Activated T-helper 17 cell treated with anti-CD3 and anti-CD28 coated beads, Interleukin-2, amount 50 U/mL, for 72 hours (primary cell): Measurements from ENCODE around the gene SPHK2. TPM values are rescaled to one million over a fixed set of nuclear protein-coding genes. Genes with fewer than 3 reads are reported as not detected.
"Not testable (repeated sequence)": the region's sequence is repeated elsewhere in the genome, so short reads cannot be mapped to it uniquely, and the experiment has no call there.

ENCODE experiments used
- ATAC-seq: fragments of 150-1000 bp; cut with Tn5 transposase; replicated peaks from 2 replicates; pipeline ENCODE4 v1.10.0; 2021; ENCODE audit warnings: mild to moderate bottlenecking, moderate library complexity
- H3K27ac Mint-ChIP-seq: one replicate; pipeline ENCODE4 v1.8.0; 2022; ENCODE audit warnings: mixed read lengths
- H3K27me3 Mint-ChIP-seq: one replicate; pipeline ENCODE4 v1.8.0; 2022; ENCODE audit warnings: mixed read lengths
- H3K36me3 Mint-ChIP-seq: one replicate; pipeline ENCODE4 v1.8.0; 2022; ENCODE audit warnings: low read depth, mild to moderate bottlenecking, mixed read lengths
- H3K4me1 Mint-ChIP-seq: one replicate; pipeline ENCODE4 v1.8.0; 2022; ENCODE audit warnings: mixed read lengths
- H3K4me3 Mint-ChIP-seq: one replicate; pipeline ENCODE4 v1.8.0; 2022; ENCODE audit warnings: mild to moderate bottlenecking, mixed read lengths
- H3K9me3 Mint-ChIP-seq: one replicate; pipeline ENCODE4 v1.8.0; 2022; ENCODE audit warnings: mixed read lengths
- total RNA-seq, 2 donors: library from RNA; stranded (reverse); gene quantifications; one replicate each; pipeline ENCODE4 v1.2.3, GENCODE V29; 2022

The SPHK2 gene
- total RNA-seq, 2 donors from 2014 or later, result 31.3 to 49.3 TPM

- H3K27me3 Mint-ChIP-seq, result no peaks in the 10 kb centered on the region
- H3K4me1 Mint-ChIP-seq, result peaks cover 25% of the 10 kb centered on the region
- no peaks in the 10 kb centered on the region for H3K36me3 Mint-ChIP-seq
- H3K9me3 Mint-ChIP-seq, result no peaks in the 10 kb centered on the region
- ATAC-seq, result peak; percentile 90
- peak within 1 kb of the TSS; percentile 93 for H3K4me3 Mint-ChIP-seq
- H3K27ac Mint-ChIP-seq, result peak within 1 kb of the TSS; percentile 92
Observed at GRCh38 chr19:48646001-48646721, 26.9 kb downstream of the SPHK2 start, which contains the start of gene CA11. TSS of gene CA11 (minus strand) at chr19:48646187. CDS start at chr19:48645632, 555 bp downstream.

DNA sequence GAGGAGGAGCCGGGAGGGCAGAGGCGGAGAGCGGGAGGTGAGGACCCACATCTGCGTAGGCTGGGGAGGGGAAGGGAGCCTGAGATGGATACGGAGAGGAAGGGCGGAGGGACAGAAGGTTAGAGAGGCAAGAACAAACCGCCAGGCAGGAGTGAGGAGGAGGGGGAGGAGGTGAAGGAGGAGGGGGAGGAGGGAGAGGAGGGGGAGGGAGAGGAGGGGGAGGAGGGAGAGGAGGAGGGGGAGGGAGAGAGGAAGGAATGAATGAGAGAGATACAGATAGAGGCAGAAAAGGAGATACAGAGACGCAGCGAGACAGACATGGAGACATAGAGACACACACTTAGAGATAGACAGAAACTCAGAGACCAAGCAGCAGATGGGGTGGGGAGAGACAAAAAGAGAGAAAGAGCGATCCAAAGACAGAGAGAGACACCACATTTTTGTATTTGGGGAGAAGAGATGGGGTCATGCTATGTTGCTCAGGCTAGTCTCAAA lies 27.5 kb downstream of the SPHK2 start:
- Mint-ChIP-seq H3K9me3 (no peaks in the 10 kb centered on the region), H3K4me1 (peaks cover 25% of the 10 kb centered on the region), H3K4me3 (peak overlapping the region; percentile 93), H3K27me3 (no peaks in the 10 kb centered on the region), H3K36me3 (no peaks in the 10 kb centered on the region), H3K27ac (peak overlapping the region; percentile 92)
- no peak for ATAC-seq

DNA sequence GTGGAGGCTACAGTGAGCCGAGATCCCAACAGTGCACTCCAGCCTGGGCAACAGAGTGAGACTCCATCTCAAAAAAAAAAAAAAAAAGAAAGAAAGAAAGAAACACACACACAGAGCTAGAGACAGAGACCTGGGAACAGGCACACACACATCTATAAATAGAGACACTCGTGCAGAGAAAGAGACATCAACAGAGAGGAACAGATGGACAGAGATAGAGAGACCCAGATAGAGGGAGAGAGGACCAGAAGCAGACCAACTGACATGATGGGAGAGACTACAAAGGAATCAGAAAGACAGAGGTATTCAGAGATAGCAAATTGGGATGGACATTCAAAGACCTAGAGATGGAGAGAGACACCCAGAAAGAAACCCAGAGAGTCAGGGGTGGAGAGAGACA lies 28.8 kb downstream of the SPHK2 start:
- no peaks in the 10 kb centered on the region for H3K36me3 Mint-ChIP-seq
- no peaks in the 10 kb centered on the region for H3K27me3 Mint-ChIP-seq
- H3K4me3 Mint-ChIP-seq, result peak overlapping the region; percentile 22
- H3K27ac Mint-ChIP-seq, result peak overlapping the region; percentile 24
- H3K4me1 Mint-ChIP-seq, result peaks cover 25% of the 10 kb centered on the region
- no peak for ATAC-seq
- no peaks in the 10 kb centered on the region for H3K9me3 Mint-ChIP-seq

- Mint-ChIP-seq H3K27ac (peak overlapping the region; percentile 41), H3K4me1 (peaks cover 13% of the 10 kb centered on the region), H3K27me3 (no peaks in the 10 kb centered on the region), H3K9me3 (no peaks in the 10 kb centered on the region), H3K4me3 (no peak overlapping the region), H3K36me3 (no peaks in the 10 kb centered on the region)
- ATAC-seq, result no peak
Observed at GRCh38 chr19:48650974-48651682, 31.8 kb downstream of the SPHK2 start.

DNA sequence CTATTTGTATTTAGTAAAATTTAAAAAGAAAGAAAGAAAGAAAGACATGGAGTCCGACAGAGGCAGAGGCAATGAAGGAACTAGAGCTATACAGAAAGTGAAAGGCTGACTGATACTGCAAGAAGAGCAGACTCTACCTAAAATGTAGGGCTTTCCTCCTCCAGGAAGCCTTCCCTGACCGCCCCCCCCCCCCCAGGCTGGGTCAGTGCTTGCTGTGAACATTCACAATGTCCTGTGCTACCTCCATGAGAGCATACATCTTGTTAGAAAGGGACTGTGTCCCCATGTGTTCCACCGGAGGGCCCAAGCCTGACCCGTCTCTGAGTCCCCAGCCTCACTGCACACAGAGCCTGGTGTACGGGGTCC lies 32.4 kb downstream of the SPHK2 start:
- H3K27ac Mint-ChIP-seq, result peak overlapping the region; percentile 41
- no peaks in the 10 kb centered on the region for H3K9me3 Mint-ChIP-seq
- no peak overlapping the region for H3K4me3 Mint-ChIP-seq
- H3K27me3 Mint-ChIP-seq, result no peaks in the 10 kb centered on the region
- H3K36me3 Mint-ChIP-seq, result no peaks in the 10 kb centered on the region
- no peak for ATAC-seq
- peaks cover 11% of the 10 kb centered on the region for H3K4me1 Mint-ChIP-seq

GRCh38 chr19:48654299-48655059 lies 35.2 kb downstream of the SPHK2 start:
- no peak overlapping the region for H3K4me3 Mint-ChIP-seq
- H3K4me1 Mint-ChIP-seq, result peaks cover 3% of the 10 kb centered on the region
- H3K27me3 Mint-ChIP-seq, result no peaks in the 10 kb centered on the region
- no peak for ATAC-seq
- no peaks in the 10 kb centered on the region for H3K9me3 Mint-ChIP-seq
- no peak overlapping the region for H3K27ac Mint-ChIP-seq
- no peaks in the 10 kb centered on the region for H3K36me3 Mint-ChIP-seq

- H3K4me1 Mint-ChIP-seq, result peaks cover 9% of the 10 kb centered on the region
- H3K27ac Mint-ChIP-seq, result no peak overlapping the region
- H3K9me3 Mint-ChIP-seq, result no peaks in the 10 kb centered on the region
- H3K4me3 Mint-ChIP-seq, result no peak overlapping the region
- no peaks in the 10 kb centered on the region for H3K36me3 Mint-ChIP-seq
- no peak for ATAC-seq
- no peaks in the 10 kb centered on the region for H3K27me3 Mint-ChIP-seq
Observed at GRCh38 chr19:48656840-48657474, 37.7 kb downstream of the SPHK2 start.

DNA sequence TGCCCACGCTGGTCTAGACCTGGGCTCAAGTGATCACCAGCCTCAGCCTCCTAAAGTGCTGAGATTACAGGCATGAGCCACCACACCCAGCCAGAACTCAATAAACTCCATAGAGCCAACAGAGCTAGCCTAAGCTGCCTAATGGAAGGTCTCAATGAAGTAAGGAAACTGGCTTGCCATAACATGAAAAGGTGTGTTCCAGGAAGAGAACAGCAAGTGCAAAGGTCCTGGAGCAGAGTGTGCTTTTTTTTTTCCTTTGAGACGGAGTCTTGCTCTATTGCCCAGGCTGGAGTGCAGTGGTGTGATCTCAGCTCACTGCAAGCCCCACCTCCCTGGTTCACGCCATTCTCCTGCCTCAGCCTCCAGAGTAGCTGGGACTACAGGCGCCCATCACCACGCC lies 38.5 kb downstream of the SPHK2 start:
- H3K9me3 Mint-ChIP-seq, H3K27ac Mint-ChIP-seq, H3K4me3 Mint-ChIP-seq, H3K4me1 Mint-ChIP-seq, ATAC-seq, H3K36me3 Mint-ChIP-seq, H3K27me3 Mint-ChIP-seq: not testable (repeated sequence)

DNA sequence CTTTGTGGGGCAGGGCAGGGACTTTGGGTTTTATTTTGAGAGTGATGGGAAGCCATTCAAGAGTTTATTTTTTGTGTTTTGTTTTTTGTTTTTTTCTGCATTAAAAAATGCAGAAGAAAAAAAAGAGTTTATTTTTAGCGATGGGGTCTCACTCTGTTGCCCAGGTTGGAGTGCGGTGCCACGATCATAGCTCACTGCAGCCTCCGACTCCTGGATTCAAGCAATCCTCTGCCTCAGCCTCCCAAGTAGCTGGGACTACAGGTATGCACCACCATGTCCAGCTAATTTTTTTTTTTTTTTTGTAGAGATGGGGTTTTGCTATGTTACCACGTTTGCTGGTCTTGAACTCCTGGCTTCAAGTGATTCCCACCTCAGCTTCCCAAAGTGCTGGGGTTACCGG lies 39.2 kb downstream of the SPHK2 start:
- H3K4me1 Mint-ChIP-seq, result peaks cover 9% of the 10 kb centered on the region
- no peaks in the 10 kb centered on the region for H3K9me3 Mint-ChIP-seq
- H3K4me3 Mint-ChIP-seq, result no peak overlapping the region
- no peaks in the 10 kb centered on the region for H3K27me3 Mint-ChIP-seq
- ATAC-seq, result no peak
- no peaks in the 10 kb centered on the region for H3K36me3 Mint-ChIP-seq
- H3K27ac Mint-ChIP-seq, result no peak overlapping the region

DNA sequence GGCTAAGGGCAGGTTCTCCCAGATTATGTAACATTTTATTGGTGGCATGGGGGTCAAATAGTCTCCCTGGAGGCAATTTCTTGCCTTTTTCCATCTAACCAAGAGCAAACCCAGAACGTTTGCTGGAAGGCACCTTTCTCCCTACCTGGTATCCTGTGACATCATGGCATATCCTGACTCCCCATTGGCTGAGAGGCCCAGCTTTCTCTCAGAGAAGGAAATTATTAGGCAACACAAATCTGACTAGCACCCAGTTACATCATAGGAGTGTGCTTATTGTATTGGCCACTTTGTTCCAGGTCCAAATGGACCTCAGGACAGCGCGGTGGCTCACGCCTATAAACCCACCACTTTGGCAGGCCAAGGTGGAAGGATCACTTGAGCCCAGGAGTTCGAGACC lies 40.5 kb downstream of the SPHK2 start:
- no peak overlapping the region for H3K27ac Mint-ChIP-seq
- no peaks in the 10 kb centered on the region for H3K27me3 Mint-ChIP-seq
- no peaks in the 10 kb centered on the region for H3K36me3 Mint-ChIP-seq
- no peaks in the 10 kb centered on the region for H3K9me3 Mint-ChIP-seq
- H3K4me1 Mint-ChIP-seq, result peaks cover 9% of the 10 kb centered on the region
- no peak overlapping the region for H3K4me3 Mint-ChIP-seq
- no peak for ATAC-seq

DNA sequence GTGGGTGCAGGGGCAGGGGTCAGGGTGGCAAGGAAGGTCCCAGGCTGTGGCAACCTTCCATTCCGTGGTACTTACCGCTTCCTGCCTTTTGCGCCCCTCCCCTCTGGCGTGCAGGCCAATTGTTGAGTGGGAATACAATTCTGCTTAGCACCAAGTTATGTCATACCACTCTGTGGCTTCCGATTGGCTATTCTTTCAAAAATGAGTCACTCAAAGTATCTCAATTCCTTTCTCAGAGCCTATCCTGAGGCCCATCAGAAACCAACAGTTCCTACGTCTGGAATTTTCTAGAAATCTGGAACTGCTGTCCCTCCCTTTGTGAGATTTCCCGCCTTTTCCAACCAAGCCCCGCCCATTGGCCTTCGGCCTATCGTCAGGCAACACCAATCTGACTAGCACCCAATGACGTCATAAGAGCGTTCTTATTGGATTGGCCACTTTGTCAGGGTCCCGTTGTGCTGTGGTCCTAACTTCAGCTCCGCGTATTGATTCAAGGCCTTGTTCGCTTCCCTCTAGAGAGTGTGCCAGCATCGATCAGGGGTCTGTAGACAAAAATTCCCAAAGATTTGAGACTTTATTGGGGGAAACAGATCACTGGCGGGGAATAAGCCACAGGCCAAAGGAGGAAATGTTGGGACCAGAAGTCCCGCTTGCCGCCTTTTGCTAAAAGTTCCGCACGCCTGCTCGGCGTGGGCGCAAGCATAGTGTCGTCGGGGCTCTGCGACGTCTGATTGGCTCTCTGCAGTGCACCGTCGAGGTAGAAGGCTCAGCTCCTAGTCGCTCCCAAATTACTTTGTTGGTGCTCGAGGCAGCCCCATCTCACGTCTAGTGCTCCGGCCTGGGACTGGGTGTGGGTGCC lies 41.8 kb downstream of the SPHK2 start:
- Mint-ChIP-seq H3K9me3 (no peaks in the 10 kb centered on the region), H3K27me3 (no peaks in the 10 kb centered on the region), H3K36me3 (no peaks in the 10 kb centered on the region), H3K27ac (peak overlapping the region; percentile 91), H3K4me3 (peak overlapping the region; percentile 74), H3K4me1 (peaks cover 9% of the 10 kb centered on the region)
- peak; percentile 95 for ATAC-seq

- ATAC-seq, result no peak
- Mint-ChIP-seq H3K27ac (no peak overlapping the region), H3K4me3 (no peak overlapping the region), H3K36me3 (no peaks in the 10 kb centered on the region), H3K9me3 (no peaks in the 10 kb centered on the region), H3K27me3 (no peaks in the 10 kb centered on the region), H3K4me1 (peaks cover 9% of the 10 kb centered on the region)
Observed at GRCh38 chr19:48661711-48662090, 42.4 kb downstream of the SPHK2 start.

GRCh38 chr19:48663667-48664066 lies 44.4 kb downstream of the SPHK2 start:
- no peaks in the 10 kb centered on the region for H3K9me3 Mint-ChIP-seq
- H3K4me3 Mint-ChIP-seq, result no peak overlapping the region
- no peak overlapping the region for H3K27ac Mint-ChIP-seq
- H3K36me3 Mint-ChIP-seq, result no peaks in the 10 kb centered on the region
- ATAC-seq, result no peak
- peaks cover 10% of the 10 kb centered on the region for H3K4me1 Mint-ChIP-seq
- no peaks in the 10 kb centered on the region for H3K27me3 Mint-ChIP-seq
